Type B pancreatic cell (in vitro differentiated cells): Measurements from ENCODE around the gene ASMTL. TPM values are rescaled to one million over a fixed set of nuclear protein-coding genes. Genes with fewer than 3 reads are reported as not detected.

Source experiments
- DNase-seq: peaks from one replicate; pipeline ENCODE4 v3.0.0; 2021; ENCODE audit warnings: mixed read lengths; ENCODE audit not compliant: unreplicated experiment; ENCODE audit errors: extremely low spot score
- H3K27ac Mint-ChIP-seq: 2 replicates; pipeline ENCODE4 v1.8.0; 2021; ENCODE audit warnings: mild to moderate bottlenecking, mixed read lengths
- H3K27me3 Mint-ChIP-seq: 2 replicates; pipeline ENCODE4 v1.8.0; 2021; ENCODE audit warnings: mixed read lengths
- H3K36me3 Mint-ChIP-seq: 2 replicates; pipeline ENCODE4 v1.8.0; 2021; ENCODE audit warnings: mixed read lengths
- H3K4me1 Mint-ChIP-seq: one replicate; pipeline ENCODE4 v1.8.0; 2021; ENCODE audit warnings: mixed read lengths; ENCODE audit not compliant: unreplicated experiment
- H3K4me3 Mint-ChIP-seq: 2 replicates; pipeline ENCODE4 v1.8.0; 2021; ENCODE audit warnings: mild to moderate bottlenecking, mixed read lengths
- H3K9me3 Mint-ChIP-seq: 2 replicates; pipeline ENCODE4 v1.8.0; 2021; ENCODE audit warnings: mixed read lengths
- total RNA-seq: library from RNA; stranded (reverse); gene quantifications from 2 replicates; pipeline ENCODE4 v1.2.1, GENCODE V29; 2021; ENCODE audit warnings: low replicate concordance
- TF ChIP-seq, protein P1 (sequence below): fragments of 200-600 bp; sonication (generic); conservative IDR thresholded peaks from 2 replicates; pipeline ENCODE4 v1.5.0; 2021; ENCODE audit warnings: antibody characterized with exemption, mild to moderate bottlenecking

The ASMTL gene
- total RNA-seq, 1 donor from 2014 or later, result 31.5 TPM

DNA sequence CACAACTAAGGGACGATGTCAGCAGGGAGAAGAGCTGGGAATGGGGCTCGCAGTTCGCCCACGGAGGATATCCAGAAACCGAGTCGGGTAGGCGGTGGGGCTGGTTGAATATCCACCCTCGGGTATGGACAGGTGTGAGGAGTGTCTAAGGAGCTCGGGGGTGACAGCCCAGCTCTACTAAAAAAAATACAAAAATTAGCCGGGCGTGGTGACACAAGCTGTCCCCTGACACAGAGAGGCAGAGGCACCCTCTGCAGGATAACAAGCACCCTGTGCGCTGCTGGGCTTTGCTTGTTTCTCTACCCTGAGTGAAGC, 12.2 kb upstream of the ASMTL start:
- DNase-seq, result peak; percentile 47
- Mint-ChIP-seq H3K9me3 (no peaks in the 10 kb centered on the region), H3K36me3 (no peaks in the 10 kb centered on the region), H3K27ac (no peak overlapping the region), H3K27me3 (peaks cover 19% of the 10 kb centered on the region), H3K4me1 (no peaks in the 10 kb centered on the region), H3K4me3 (no peak overlapping the region)
- TF ChIP-seq, protein P1, sequence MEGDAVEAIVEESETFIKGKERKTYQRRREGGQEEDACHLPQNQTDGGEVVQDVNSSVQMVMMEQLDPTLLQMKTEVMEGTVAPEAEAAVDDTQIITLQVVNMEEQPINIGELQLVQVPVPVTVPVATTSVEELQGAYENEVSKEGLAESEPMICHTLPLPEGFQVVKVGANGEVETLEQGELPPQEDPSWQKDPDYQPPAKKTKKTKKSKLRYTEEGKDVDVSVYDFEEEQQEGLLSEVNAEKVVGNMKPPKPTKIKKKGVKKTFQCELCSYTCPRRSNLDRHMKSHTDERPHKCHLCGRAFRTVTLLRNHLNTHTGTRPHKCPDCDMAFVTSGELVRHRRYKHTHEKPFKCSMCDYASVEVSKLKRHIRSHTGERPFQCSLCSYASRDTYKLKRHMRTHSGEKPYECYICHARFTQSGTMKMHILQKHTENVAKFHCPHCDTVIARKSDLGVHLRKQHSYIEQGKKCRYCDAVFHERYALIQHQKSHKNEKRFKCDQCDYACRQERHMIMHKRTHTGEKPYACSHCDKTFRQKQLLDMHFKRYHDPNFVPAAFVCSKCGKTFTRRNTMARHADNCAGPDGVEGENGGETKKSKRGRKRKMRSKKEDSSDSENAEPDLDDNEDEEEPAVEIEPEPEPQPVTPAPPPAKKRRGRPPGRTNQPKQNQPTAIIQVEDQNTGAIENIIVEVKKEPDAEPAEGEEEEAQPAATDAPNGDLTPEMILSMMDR, result no peak

DNA sequence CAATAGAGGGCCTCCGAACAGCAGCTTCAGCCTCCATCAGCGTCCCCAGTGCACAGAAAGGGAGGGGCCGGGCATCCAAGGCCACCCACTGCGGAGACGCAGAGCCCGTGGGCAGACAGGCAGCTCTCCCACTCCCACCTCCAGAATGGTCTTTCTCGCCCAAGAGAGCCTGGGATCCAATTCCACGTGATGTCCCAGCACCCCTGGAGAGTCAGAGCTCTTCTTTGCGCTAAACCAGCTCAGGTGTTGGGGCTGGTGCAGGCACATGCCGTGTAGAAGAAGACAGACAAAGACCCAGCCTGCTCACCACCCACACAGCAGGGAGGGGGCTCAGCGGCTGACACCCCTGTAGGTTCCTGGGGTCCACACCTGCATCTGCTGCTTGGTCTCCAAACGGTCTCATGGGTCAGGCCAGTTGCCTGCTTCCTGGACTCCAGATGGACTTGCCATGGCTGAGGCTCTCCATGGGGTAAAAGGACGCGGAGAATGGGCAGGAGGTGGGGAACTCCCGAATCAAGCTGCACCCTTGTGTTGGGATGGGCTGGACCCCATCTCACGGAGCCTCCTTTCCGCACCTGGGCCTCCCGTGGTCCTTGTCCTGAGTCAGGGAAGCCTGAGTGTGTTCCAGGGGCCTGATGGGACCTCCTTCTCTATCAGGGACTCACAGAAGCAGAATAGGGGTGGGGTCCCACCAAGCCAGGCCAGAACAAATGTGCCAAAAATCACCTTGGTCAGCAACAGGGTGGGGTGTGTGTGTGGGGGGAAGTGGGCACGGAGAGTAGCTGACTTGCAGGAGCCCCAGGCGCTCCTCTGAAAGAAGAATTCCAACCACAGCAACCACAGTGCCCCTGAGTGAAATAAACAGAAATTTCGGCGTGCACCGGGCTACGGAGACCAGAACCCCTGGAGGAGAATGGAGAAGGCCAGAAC, 11.6 kb upstream of the ASMTL start:
- Mint-ChIP-seq H3K27me3 (peaks cover 19% of the 10 kb centered on the region), H3K4me3 (no peak overlapping the region), H3K27ac (no peak overlapping the region), H3K36me3 (no peaks in the 10 kb centered on the region), H3K9me3 (no peaks in the 10 kb centered on the region), H3K4me1 (no peaks in the 10 kb centered on the region)
- DNase-seq, result peak; percentile 67
- TF ChIP-seq, protein P1, result no peak

DNA sequence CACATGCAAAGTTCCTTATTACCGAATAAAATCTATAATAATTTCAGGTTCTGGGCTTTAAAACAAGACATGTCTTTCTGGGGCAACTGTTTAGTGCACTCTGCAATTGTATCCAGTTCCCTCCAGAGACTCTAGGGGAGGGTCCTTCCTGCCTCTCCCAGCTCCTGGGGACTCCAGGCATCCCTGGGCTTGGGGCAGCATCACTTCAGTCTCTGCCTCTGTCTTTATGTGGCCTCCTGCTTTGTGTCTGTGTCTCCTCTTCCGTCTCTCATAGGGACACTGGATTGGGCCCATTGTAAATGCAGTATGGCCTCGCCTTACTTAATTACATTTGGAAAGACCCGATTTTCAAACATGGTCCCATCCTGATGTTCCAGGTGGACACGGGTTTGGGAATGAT, 10.9 kb upstream of the ASMTL start:
- Mint-ChIP-seq H3K27ac (no peak overlapping the region), H3K36me3 (no peaks in the 10 kb centered on the region), H3K4me3 (no peak overlapping the region), H3K9me3 (no peaks in the 10 kb centered on the region), H3K4me1 (no peaks in the 10 kb centered on the region), H3K27me3 (peaks cover 19% of the 10 kb centered on the region)
- TF ChIP-seq, protein P1, result no peak
- peak; percentile 20 for DNase-seq

DNA sequence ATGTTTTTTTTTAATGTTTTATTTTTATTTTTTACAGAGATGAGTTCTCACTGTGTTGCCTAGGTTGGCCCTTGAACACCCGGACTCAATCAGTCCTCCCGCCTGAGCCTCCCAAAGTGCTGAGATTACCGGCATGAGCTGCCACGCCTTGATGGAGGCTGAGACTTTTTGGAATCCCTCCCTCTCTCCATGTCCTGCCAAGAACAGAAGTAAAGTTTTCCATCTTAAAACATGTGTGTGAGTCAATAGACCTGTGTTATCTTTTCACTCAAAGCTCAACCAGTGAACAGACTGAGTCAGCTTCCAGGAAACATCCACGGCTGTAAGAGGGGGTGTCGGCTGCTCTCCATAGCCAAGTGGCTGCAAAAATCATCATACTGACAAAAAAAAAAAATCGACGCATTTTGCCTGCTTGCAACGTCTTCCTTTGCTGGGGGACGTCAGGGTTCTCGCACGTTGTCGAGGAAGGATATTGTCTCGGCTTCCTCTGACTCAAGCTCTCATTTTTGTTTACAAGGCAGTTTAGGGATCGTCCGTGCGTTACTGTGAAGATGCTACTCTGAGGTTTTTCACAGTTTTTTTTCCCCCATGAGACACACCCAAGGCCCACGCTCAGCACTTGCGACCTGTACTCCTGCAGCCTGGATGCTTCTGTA, 10.0 kb upstream of the ASMTL start:
- peak; percentile 31 for DNase-seq
- H3K4me3 Mint-ChIP-seq, result no peak overlapping the region
- peaks cover 19% of the 10 kb centered on the region for H3K27me3 Mint-ChIP-seq
- H3K9me3 Mint-ChIP-seq, result no peaks in the 10 kb centered on the region
- H3K4me1 Mint-ChIP-seq, result no peaks in the 10 kb centered on the region
- no peaks in the 10 kb centered on the region for H3K36me3 Mint-ChIP-seq
- TF ChIP-seq, protein P1, result no peak
- H3K27ac Mint-ChIP-seq, result no peak overlapping the region

DNA sequence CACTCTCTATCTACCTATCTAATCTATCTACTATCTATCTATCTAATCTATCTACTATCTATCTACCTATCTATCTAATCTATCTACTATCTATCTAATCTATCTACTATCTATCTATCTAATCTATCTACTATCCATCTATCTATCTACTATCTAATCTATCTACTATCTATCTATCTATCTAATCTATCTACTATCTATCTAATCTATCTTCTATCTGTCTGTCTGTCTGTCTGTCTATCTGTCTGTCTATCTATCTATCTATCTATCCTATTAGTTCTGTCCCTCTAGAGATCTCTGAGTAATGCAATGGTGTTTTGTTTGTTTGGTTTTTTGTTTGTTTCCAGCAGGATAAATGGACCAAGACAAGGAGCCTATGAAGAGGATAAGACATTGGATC, 9.4 kb upstream of the ASMTL start:
- Mint-ChIP-seq H3K9me3 (no peaks in the 10 kb centered on the region), H3K27ac (no peak overlapping the region), H3K4me3 (no peak overlapping the region), H3K36me3 (no peaks in the 10 kb centered on the region), H3K4me1 (no peaks in the 10 kb centered on the region), H3K27me3 (peaks cover 14% of the 10 kb centered on the region)
- TF ChIP-seq, protein P1, result no peak
- no peak for DNase-seq
